GM23338 (cell line): ENCODE data around the gene GNG12.

ENCODE experiments used
- CREB1 ChIP-seq: fragments of 250-450 bp; sonication (Bioruptor Pico); IDR thresholded peaks from 2 replicates; pipeline ENCODE4 v1.5.0; 2020; ENCODE audit warnings: low read depth, mild to moderate bottlenecking, moderate library complexity
- ETS1 ChIP-seq: IDR thresholded peaks from 2 replicates; pipeline ENCODE4 v1.6.1; 2016; ENCODE audit warnings: antibody characterized with exemption
- EZH2 ChIP-seq: fragments of 200-600 bp; sonication (generic); IDR thresholded peaks from one replicate; pipeline ENCODE4 v1.8.0; 2017; ENCODE audit warnings: antibody characterized with exemption, mild to moderate bottlenecking, low read depth; ENCODE audit not compliant: unreplicated experiment
- EZH2phosphoT487 ChIP-seq: fragments of 200-600 bp; sonication (generic); IDR thresholded peaks from one replicate; pipeline ENCODE4 v1.8.1; 2018; ENCODE audit warnings: antibody characterized with exemption; ENCODE audit not compliant: unreplicated experiment
- JUNB ChIP-seq: IDR thresholded peaks from one replicate; pipeline ENCODE4 v1.6.1; 2016; ENCODE audit warnings: antibody characterized with exemption; ENCODE audit not compliant: unreplicated experiment
- POLR2AphosphoS5 ChIP-seq: IDR thresholded peaks from 2 replicates; pipeline ENCODE4 v1.6.1; 2016; ENCODE audit warnings: antibody characterized with exemption, low read depth
- REST ChIP-seq: IDR thresholded peaks from one replicate; pipeline ENCODE4 v1.6.1; 2018; ENCODE audit warnings: antibody characterized with exemption; ENCODE audit not compliant: unreplicated experiment
- ZNF114 ChIP-seq: fragments of 250-450 bp; sonication (Bioruptor Pico); IDR thresholded peaks from 2 replicates; pipeline ENCODE4 v1.5.0; 2020; ENCODE audit warnings: mild to moderate bottlenecking, moderate library complexity
- ZNF331 ChIP-seq: fragments of 250-450 bp; sonication (Bioruptor Pico); IDR thresholded peaks from 2 replicates; pipeline ENCODE4 v1.5.0; 2020; ENCODE audit warnings: low read depth, mild to moderate bottlenecking, moderate library complexity
- TF ChIP-seq, protein P1 (sequence below), 2 experiments: fragments of 200-600 bp in 1 of 2; sonication (generic) in 1 of 2; conservative IDR thresholded peaks; 2 replicates each; pipeline versions ENCODE4 v1.5.1 to v1.6.1; 2016 to 2017; ENCODE audit warnings: antibody characterized with exemption in 2 of 2, low read depth in 2 of 2, mild to moderate bottlenecking in 2 of 2, moderate library complexity in 1 of 2

- TF ChIP-seq, protein P1, sequence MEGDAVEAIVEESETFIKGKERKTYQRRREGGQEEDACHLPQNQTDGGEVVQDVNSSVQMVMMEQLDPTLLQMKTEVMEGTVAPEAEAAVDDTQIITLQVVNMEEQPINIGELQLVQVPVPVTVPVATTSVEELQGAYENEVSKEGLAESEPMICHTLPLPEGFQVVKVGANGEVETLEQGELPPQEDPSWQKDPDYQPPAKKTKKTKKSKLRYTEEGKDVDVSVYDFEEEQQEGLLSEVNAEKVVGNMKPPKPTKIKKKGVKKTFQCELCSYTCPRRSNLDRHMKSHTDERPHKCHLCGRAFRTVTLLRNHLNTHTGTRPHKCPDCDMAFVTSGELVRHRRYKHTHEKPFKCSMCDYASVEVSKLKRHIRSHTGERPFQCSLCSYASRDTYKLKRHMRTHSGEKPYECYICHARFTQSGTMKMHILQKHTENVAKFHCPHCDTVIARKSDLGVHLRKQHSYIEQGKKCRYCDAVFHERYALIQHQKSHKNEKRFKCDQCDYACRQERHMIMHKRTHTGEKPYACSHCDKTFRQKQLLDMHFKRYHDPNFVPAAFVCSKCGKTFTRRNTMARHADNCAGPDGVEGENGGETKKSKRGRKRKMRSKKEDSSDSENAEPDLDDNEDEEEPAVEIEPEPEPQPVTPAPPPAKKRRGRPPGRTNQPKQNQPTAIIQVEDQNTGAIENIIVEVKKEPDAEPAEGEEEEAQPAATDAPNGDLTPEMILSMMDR (conservative IDR thresholded peaks at IDR 0.05; ENCODE audit: low read depth in 2 of 2) = no peak
- TF ChIP-seq EZH2 = no peak
- TF ChIP-seq POLR2AphosphoS5 = no peak
- no peak for TF ChIP-seq REST
- no peak for TF ChIP-seq EZH2phosphoT487
- TF ChIP-seq CREB1 (CRISPR knock-in tag) = no peak
- TF ChIP-seq JUNB = no peak
- TF ChIP-seq ETS1 = no peak
- TF ChIP-seq ZNF114 = no peak
- TF ChIP-seq ZNF331 (CRISPR knock-in tag) = no peak
These were observed 304 bp upstream of the GNG12 start for GRCh38 chr1:67833602-67833940.
